Measurements from ENCODE around the gene NBR1. TPM values are rescaled to one million over a fixed set of nuclear protein-coding genes. Genes with fewer than 3 reads are reported as not detected.
"Not testable (repeated sequence)": the region's sequence is repeated elsewhere in the genome, so short reads cannot be mapped to it uniquely, and the experiment has no call there.

NBR1 gene, protein sequence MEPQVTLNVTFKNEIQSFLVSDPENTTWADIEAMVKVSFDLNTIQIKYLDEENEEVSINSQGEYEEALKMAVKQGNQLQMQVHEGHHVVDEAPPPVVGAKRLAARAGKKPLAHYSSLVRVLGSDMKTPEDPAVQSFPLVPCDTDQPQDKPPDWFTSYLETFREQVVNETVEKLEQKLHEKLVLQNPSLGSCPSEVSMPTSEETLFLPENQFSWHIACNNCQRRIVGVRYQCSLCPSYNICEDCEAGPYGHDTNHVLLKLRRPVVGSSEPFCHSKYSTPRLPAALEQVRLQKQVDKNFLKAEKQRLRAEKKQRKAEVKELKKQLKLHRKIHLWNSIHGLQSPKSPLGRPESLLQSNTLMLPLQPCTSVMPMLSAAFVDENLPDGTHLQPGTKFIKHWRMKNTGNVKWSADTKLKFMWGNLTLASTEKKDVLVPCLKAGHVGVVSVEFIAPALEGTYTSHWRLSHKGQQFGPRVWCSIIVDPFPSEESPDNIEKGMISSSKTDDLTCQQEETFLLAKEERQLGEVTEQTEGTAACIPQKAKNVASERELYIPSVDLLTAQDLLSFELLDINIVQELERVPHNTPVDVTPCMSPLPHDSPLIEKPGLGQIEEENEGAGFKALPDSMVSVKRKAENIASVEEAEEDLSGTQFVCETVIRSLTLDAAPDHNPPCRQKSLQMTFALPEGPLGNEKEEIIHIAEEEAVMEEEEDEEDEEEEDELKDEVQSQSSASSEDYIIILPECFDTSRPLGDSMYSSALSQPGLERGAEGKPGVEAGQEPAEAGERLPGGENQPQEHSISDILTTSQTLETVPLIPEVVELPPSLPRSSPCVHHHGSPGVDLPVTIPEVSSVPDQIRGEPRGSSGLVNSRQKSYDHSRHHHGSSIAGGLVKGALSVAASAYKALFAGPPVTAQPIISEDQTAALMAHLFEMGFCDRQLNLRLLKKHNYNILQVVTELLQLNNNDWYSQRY
- 60.3 and 64.4 TPM in 2 replicates for total RNA-seq

DNA sequence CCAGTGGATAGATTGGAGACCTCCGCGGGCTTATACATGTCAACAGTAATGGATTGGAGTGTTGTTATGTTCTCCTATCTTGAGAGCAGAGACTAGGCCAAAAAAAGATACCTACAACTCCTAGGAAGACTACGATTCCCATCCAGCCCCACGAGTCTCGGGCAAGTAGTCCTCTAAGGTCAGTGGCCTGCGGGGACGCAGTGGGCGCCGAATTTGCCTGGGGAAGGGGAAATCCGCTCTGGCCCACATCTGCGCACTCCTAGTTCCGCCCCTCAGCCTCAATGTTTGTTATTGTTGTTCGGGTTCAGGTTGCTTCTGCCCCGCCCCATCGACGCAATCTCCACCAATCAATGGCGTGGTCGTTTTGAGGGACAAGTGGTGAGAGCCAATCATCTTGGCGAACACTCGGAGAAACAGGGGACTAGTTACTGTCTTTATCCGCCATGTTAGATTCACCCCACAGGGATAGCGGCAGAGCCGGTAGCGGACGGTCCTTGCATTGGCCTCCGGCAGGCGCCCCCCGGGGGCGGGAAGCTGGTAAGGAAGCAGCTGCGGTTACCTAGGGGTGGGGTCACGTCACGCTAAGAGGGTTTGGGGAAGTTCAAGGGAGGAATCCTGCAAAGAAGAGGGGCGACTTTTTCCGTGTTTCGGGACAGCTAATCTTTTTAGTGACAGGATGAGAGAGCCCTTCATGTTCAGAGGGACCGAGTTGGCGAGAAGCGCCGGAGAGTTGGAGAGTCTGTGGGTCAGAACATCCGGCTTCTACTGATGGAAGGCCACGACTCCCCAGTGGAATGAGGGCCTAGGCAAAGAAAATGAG, at the start of gene NBR1:
TSS of gene NBR1 (plus strand) at position 449 of the 820 bp plus-strand sequence. CDS start 4,586 bp downstream, outside the sequence.
- peak; percentile 94 for DNase-seq (ENCODE audit: extremely low read depth, low read depth, low spot score)

DNA sequence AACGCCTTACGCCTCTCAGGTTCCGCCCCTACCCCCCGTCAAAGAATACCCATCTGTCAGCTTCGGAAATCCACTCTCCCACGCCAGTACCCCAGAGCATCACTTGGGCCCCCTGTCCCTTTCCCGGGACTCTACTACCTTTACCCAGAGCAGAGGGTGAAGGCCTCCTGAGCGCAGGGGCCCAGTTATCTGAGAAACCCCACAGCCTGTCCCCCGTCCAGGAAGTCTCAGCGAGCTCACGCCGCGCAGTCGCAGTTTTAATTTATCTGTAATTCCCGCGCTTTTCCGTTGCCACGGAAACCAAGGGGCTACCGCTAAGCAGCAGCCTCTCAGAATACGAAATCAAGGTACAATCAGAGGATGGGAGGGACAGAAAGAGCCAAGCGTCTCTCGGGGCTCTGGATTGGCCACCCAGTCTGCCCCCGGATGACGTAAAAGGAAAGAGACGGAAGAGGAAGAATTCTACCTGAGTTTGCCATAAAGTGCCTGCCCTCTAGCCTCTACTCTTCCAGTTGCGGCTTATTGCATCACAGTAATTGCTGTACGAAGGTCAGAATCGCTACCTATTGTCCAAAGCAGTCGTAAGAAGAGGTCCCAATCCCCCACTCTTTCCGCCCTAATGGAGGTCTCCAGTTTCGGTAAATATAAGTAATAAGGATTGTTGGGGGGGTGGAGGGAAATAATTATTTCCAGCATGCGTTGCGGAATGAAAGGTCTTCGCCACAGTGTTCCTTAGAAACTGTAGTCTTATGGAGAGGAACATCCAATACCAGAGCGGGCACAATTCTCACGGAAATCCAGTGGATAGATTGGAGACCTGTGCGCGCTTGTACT, 45.7 kb upstream of the NBR1 start, which contains the start of gene BRCA1:
TSS of gene BRCA1 (minus strand) at position 232 of the 834 bp plus-strand sequence. CDS start 1,268 bp downstream, outside the sequence.
- peak; percentile 96 for DNase-seq (ENCODE audit: extremely low read depth, low read depth, low spot score)

DNA sequence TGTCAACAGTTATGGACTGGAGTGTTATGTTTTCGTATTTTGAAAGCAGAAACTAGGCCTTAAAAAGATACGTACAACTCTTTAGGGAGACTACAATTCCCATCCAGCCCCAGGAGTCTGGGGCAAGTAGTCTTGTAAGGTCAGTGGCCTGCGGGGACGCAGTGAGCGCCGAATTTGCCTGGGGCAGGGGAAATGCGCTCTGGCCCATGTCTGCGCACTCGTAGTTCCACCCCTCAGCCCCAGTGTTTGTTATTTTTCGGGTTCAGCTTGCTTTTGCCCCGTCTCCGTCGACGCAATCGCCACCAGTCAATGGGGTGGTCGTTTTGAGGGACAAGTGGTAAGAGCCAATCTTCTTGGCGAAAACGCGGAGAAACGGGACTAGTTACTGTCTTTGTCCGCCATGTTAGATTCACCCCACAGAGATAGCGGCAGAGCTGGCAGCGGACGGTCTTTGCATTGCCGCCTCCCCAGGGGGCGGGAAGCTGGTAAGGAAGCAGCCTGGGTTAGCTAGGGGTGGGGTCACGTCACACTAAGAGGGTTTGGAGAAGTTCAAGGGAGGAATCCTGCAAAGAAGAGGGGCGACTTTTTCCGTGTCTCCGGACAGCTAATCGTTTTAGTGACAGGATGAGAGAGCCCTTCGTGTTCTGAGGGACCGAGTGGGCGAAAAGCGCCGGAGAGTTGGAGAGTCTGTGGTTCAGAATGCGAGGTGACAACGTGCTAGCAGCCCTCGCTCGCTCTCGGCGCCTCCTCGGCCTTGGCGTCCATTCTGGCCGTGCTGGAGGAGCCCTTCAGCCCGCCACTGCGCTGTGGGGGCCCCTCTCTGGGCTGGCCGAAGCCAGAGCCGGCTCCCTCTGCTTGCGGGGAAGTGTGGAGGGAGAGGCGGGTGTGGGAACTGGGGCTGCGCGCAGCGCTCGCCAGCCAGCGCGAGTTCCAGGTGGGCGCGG, 44.8 kb upstream of the NBR1 start:
- no peak for DNase-seq (ENCODE audit: extremely low read depth, low read depth, low spot score)

DNA sequence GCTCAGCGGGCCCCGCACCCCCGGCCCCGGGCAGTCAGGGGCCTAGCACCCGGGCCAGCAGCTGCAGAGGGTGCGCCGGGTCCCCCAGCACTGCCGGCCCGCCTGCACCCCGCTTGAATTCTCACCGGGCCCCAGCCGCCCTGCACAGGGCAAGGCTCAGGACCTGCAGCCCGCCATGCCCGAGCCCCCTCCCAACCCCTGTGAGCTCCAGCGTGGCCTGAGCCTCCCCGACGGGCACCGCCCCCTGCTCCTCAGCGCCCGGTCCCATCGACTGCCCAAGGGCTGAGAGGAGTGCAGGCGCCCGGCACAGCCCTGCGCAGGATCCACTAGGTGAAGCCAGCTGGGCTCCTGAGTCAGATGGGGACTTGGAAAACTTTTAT, 44.1 kb upstream of the NBR1 start:
- no peak for DNase-seq (ENCODE audit: extremely low read depth, low read depth, low spot score)

DNA sequence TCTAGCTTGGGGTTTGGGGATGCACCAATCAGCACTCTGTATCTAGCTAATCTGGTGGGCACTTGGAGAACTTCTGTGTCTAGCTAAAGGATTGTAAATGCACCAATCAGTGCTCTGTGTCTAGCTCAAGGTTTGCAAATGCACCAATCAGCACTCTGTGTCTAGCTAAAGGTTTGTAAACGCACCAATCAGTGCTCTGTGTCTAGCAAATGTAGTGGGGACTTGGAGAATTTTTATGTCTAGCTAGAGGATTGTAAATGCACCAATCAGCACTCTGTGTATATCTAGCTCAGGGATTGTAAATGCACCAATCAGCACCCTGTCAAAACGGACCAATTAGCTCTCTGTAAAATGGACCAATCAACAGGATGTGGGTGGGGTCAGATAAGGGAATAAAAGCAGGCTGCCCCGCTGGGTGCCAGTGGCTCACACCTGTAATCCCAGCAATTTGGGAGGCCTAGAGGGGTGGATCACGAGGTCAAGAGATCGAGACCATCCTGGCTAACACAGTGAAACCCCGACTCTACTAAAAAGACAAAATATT, 43.6 kb upstream of the NBR1 start:
- DNase-seq (ENCODE audit: extremely low read depth, low read depth, low spot score) = not testable (repeated sequence)

DNA sequence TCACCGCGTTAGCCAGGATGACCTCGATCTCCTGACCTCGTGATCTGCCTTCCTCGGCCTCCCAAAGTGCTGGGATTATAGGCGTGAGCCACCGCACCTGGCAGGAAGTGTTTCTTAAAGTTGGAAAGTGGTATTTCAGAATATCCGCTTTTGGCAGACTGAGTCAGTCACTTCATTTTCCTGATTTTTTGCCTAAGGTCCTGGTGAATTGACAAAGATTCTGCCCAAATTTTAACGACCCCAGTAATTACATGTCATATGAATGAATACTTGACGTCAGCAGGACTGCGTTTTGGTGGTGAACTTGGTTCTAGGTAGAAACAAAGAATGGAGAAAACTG, 41.4 kb upstream of the NBR1 start:
- no peak for DNase-seq (ENCODE audit: extremely low read depth, low read depth, low spot score)

DNA sequence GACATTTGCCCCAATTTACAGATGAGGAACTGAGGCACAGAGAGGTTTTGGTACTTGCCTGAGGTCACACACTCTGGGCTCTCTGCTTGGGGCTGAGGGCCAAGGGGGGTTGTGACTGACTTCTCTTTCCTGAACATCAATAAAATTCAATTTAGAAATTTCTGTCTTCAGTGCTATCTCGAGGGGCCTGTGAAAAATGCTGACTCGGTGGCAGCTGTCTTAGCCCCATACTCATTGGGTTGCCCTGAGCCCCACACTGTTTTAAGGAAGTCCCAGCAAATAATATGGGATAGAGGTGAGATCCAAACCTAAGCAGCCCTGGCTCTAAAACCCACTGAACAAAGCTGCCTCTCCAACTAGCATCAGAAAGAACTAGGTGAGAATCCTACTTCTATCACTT, 38.9 kb upstream of the NBR1 start:
- DNase-seq (ENCODE audit: extremely low read depth, low read depth, low spot score) = no peak

DNA sequence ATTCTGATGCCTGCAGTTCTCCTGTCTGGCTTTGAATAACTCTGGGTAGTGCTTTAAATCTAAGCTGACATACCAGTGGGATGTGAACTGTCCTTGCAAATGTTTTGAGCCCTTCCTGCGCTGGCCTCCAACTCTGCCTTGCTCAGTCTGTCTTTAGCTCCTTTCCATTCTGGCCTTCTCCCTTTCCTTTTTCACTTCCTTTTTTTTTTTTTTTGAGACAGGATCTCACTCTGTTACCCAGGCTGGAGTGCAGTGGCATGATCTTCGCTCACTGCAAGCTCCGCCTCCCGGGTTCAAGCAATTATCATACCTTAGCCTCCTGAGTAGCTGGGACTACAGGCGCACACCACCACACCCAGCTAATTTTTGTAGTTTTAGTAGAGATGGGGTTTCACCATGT, 37.6 kb upstream of the NBR1 start:
- DNase-seq (ENCODE audit: extremely low read depth, low read depth, low spot score) = not testable (repeated sequence)

DNA sequence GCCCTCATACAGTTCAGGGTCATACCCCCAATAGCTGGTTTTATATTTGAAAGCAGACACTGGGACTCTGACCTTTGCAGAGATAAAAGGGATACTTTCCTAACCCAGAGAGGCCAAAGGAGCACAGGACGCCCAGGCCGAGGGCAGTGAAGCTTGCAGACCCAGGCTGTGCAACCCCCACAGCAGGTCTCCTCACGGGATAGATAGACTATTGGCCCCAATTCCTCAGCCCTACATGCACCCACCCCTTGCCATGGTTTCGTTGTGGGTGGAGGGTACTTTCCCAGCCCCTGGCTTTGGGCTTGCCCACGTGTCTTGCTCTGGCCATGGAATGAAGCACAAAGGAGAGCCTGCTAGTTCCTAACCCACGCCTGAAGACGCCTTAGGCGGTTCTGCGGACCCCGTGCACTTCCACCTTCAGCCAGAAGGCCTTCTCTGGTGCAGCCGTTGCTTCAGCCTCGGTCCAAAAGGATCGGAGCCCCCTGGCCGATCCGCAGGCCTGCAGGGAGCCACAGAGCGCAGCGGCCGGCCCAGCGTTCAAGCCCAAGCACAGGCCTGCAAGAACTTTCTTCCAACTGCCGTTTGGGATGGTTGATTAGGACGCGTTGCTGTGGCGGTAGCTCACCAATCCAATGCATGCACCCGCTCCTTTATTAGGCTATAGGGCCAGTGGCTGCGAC, 36.1 kb upstream of the NBR1 start:
- DNase-seq (ENCODE audit: extremely low read depth, low read depth, low spot score) = no peak

DNA sequence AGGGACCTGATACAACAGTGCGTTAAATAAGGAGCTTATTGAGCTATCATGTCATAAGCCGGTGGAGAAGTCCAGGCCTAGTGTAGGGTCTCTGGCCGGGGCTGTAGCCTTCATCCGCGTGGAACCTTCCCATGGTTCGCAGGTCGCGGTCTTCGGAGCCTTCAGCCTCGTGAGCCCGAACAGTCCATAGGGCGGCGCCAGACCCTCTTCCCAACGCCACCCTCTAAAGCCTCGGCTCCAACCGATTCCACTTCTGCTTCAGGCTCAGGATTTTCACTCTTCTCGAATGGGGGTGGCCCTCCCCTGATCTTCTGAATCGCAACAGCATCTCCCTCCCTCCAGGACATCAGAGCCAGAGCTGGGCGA, 35.6 kb upstream of the NBR1 start:
- no peak for DNase-seq (ENCODE audit: extremely low read depth, low read depth, low spot score)

DNA sequence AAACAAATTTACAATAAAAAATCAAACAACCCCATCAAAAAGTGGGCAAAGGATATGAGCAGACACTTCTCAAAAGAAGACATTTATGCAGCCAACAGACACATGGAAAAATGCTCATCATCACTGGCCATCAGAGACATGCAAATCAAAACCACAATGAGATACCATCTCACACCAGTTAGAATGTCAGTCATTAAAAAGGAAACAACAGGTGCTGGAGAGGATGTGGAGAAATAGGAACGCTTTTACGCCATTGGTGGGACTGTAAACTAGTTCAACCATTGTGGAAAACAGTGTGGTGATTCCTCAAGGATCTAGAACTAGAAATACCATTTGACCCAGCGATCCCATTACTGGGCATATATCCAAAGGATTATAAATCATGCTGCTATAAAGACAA, 34.4 kb upstream of the NBR1 start:
- DNase-seq (ENCODE audit: extremely low read depth, low read depth, low spot score) = not testable (repeated sequence)

DNA sequence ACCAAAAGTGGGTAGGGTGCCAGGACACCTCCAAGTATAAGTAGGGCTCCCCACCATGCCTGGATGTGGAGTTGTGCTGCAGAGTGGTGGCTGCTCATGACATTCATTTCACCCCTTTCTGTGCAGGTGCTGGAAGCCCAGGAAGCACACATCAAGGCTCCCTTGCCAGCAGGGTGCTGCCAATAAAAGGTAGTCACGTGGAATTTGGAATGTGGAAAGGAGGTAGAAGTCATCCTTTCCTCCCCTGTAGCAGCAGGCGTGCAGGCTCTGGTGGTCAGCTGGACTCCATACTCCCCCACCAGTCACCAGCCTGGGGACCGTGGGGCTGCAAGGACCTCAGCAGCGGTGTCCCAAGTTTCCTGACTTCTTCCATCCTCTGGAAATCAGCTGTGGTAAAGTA, 32.5 kb upstream of the NBR1 start:
- not testable (repeated sequence) for DNase-seq (ENCODE audit: extremely low read depth, low read depth, low spot score)

DNA sequence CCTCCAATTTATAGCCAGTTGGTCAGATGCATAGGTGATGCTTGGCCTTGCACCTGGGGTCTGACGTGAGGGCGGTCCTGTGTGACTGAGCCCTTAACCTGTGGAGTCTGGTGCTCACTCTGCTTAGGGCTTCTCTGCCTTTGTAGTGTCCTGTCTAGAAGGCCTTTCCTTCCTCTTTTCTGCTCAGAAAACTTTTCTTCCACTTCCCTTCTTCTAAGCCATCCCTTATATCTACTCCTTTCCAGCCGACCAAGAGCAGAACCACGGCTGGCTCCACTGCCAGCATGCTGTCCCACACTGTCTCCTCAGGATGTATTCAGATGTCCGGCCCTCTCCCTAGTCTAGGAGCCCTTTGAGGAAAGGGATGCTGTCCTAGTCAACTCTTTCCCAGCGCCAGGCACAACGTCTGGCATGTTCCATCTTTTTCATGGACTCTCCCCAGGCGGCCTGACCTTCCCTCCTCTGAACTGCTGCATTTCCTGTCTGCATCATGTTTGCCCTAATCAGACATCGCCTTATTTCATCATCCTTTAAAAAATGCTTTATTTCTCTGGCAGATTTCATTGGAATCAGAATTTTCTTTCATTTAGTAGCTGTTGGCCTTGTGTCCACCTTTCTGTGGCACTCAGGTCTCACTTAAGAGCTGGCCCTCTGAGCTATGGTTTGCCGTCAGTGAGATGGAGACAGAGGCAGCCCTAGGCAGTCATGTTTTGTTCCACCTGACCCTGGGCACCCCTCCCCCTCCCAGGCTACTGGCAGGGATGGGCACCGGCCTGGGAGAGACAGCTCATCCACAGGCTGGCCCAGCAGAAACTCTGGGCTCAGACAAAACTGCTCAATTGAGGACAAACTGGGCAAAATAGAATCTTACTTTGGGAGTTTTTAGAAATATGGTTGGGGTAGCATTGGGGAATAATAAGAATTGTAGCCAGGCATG, 30.4 kb upstream of the NBR1 start:
- DNase-seq (ENCODE audit: extremely low read depth, low read depth, low spot score) = no peak

DNA sequence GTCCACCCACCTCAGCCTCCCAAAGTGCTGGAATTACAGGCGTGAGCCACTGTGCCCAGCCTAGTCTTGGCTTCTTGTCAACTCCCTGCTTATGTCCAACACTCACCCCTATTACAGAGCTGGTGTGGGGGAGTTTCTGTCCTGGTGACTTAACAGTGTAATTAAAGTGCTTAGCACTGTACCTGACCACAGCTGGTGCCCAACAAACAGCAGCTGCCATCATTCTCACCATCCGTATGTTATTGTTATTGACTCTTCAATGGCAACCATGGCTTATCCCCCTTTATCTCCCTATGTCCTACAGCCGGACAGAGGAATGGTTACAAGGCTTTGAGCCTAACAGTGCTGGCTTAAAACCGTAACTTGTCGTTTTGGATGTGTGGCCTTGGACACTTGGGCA, 28.9 kb upstream of the NBR1 start:
- no peak for DNase-seq (ENCODE audit: extremely low read depth, low read depth, low spot score)

DNA sequence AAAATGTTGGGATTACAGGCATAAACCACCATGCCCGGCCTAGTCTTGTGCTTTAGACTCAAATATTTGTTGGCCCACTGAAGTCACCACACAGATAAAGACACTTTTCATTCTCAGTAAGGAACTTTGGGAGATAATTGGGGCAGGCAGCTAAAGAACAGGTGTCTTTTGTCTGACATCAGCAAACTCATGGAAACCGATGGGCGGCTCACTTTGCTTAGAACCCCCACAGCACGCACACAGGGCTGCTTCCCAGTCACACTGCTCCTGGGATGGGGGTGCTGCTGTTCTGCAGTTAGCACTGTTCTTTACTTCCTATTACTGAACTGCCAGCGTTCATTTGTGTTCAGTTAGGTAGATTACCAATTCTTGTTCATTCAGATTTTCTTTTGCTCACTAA, 27.8 kb upstream of the NBR1 start:
- DNase-seq (ENCODE audit: extremely low read depth, low read depth, low spot score) = no peak

DNA sequence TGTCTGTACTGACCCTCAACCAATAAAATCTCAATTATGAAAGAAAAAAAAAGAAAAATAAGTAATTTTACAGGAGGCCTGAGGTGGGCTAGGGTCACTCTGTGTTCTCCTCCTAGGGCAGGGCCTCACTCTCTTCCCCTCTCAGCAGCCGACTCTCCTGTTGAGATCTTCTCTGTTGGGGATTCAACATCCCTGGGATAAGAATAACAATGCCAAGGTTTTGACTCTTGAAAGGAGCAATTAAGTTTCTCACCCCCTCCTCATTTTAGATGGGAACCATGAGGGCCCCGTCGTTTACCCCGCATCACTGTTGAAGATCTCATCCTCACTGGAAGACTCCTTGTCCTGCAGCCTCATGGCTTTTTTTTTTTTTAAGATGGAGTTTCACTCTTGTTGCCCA, 24.4 kb upstream of the NBR1 start:
- DNase-seq (ENCODE audit: extremely low read depth, low read depth, low spot score) = no peak

DNA sequence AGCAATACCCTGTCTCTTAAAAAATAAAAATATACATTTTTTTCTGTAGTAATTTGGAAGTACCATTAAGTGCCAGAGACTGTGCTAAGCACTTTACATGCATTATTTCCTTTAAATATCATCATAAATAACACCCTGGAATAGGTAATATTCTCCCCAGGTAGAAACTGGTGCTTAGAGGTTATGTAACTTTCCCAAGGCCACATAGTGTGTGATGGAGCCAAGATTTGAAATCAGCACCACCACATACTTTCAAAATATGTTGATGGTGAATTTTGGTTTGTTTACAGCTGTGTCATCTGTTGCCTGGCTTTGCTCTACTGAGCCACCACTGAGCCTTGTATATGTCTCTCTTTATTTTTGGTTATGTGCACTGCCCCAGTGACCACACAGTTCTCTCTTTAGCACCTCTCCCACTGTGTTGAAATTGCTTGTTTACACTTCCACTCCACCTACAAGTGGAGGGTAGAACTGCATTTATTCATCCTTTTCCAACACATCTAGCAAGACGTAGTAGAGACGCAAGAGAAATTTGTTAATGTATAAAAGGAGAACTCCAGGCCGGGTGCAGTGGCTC, 19.0 kb upstream of the NBR1 start:
- DNase-seq (ENCODE audit: extremely low read depth, low read depth, low spot score) = no peak

All from glomerular endothelial cell (primary cell).